B cell (primary cell): ENCODE results near the gene NTRK2.

Experiments used
- EZH2 ChIP-seq: IDR thresholded peaks from 2 replicates; pipeline ENCODE4 v1.6.1; 2012; ENCODE audit warnings: borderline replicate concordance, low read depth, mild to moderate bottlenecking, moderate library complexity, low read length; ENCODE audit not compliant: insufficient read depth, poor library complexity, severe bottlenecking
- TF ChIP-seq, protein P1 (sequence below): fragments of 200-600 bp; IDR thresholded peaks from one replicate; pipeline ENCODE4 v1.8.0; 2022; ENCODE audit warnings: antibody characterized with exemption, mild to moderate bottlenecking

DNA sequence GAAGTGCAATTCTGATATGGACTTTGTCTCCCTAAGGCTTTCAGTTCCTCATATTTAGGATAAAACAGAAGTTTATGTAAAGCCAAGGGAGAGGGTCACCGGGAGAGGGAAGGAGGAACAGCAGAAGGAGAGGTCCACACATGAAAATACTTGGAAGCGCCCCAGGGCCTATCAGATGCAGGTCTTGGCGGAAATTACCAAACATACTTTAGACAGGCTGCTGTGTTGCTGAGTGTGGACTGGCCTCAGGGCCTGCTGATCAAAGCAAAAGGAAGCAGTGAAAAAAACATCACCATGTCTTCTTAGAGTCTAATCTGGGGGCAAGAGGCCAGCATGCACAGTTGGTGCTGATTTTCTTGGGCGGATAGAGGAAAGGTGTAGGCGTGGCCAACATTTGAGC, 14.1 kb upstream of the NTRK2 start:
- TF ChIP-seq, protein P1, sequence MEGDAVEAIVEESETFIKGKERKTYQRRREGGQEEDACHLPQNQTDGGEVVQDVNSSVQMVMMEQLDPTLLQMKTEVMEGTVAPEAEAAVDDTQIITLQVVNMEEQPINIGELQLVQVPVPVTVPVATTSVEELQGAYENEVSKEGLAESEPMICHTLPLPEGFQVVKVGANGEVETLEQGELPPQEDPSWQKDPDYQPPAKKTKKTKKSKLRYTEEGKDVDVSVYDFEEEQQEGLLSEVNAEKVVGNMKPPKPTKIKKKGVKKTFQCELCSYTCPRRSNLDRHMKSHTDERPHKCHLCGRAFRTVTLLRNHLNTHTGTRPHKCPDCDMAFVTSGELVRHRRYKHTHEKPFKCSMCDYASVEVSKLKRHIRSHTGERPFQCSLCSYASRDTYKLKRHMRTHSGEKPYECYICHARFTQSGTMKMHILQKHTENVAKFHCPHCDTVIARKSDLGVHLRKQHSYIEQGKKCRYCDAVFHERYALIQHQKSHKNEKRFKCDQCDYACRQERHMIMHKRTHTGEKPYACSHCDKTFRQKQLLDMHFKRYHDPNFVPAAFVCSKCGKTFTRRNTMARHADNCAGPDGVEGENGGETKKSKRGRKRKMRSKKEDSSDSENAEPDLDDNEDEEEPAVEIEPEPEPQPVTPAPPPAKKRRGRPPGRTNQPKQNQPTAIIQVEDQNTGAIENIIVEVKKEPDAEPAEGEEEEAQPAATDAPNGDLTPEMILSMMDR = no peak
- TF ChIP-seq EZH2 = no peak
